WTC11 (cell line): ENCODE data around the gene STAP2. TPM values are rescaled to one million over a fixed set of nuclear protein-coding genes. Genes with fewer than 3 reads are reported as not detected.

Source experiments
- ATAC-seq: fragments of 200-7000 bp; cut with Tn5 transposase; 2 replicates; pipeline ENCODE4 v1.10.0; 2021; ENCODE audit warnings: mild to moderate bottlenecking, moderate library complexity
- CTCF ChIA-PET: fragments of 300-600 bp; sonication (Branson Sonifier 250); formaldehyde crosslinking; loops from one replicate; lab custom pipeline; 2021; ENCODE audit warnings: antibody characterized with exemption; lab: Charles Lee
- POLR2A ChIA-PET: fragments of 350-600 bp; sonication (Branson Sonifier 250); formaldehyde crosslinking; loops from one replicate; lab custom pipeline; 2021; ENCODE audit warnings: antibody characterized with exemption; lab: Charles Lee
- DNase-seq: peaks from one replicate; pipeline ENCODE4 v3.0.0; 2021; ENCODE audit warnings: low spot score
- H3K27ac Mint-ChIP-seq: 2 replicates; pipeline ENCODE4 v1.8.0; 2021; ENCODE audit warnings: mixed read lengths
- H3K27me3 Mint-ChIP-seq: 2 replicates; pipeline ENCODE4 v1.8.0; 2021; ENCODE audit warnings: low read depth, mild to moderate bottlenecking, moderate library complexity, mixed read lengths
- H3K36me3 Mint-ChIP-seq: 2 replicates; pipeline ENCODE4 v1.8.0; 2021; ENCODE audit warnings: mixed read lengths
- H3K4me1 Mint-ChIP-seq: 2 replicates; pipeline ENCODE4 v1.8.0; 2022; ENCODE audit warnings: mixed read lengths
- H3K4me3 Mint-ChIP-seq: 2 replicates; pipeline ENCODE4 v1.8.0; 2021; ENCODE audit warnings: mild to moderate bottlenecking, moderate library complexity, mixed read lengths
- H3K9me3 Mint-ChIP-seq: 2 replicates; pipeline ENCODE4 v1.8.0; 2021; ENCODE audit warnings: mixed read lengths
- ATF1 ChIP-seq: sonication (generic); formaldehyde crosslinking; IDR thresholded peaks from 2 replicates; pipeline ENCODE4 v1.8.1; 2023; ENCODE audit warnings: mild to moderate bottlenecking, moderate library complexity, missing genetic modification reagents
- CBFB ChIP-seq: sonication (generic); formaldehyde crosslinking; IDR thresholded peaks from 2 replicates; pipeline ENCODE4 v1.8.1; 2022; ENCODE audit warnings: mild to moderate bottlenecking, low read depth, missing genetic modification reagents
- ELF4 ChIP-seq: sonication (generic); formaldehyde crosslinking; IDR thresholded peaks from 2 replicates; pipeline ENCODE4 v1.8.1; 2022; ENCODE audit warnings: low read depth, mild to moderate bottlenecking, moderate library complexity, missing genetic modification reagents
- EMX1 ChIP-seq: fragments of 250-450 bp; sonication (Bioruptor Pico); IDR thresholded peaks from 2 replicates; pipeline ENCODE4 v1.8.0; 2021; ENCODE audit warnings: mild to moderate bottlenecking
- ETV6 ChIP-seq: sonication (generic); formaldehyde crosslinking; IDR thresholded peaks from 2 replicates; pipeline ENCODE4 v1.8.1; 2022; ENCODE audit warnings: mild to moderate bottlenecking, missing genetic modification reagents
- FOXP1 ChIP-seq: sonication (generic); formaldehyde crosslinking; IDR thresholded peaks from 2 replicates; pipeline ENCODE4 v1.8.0; 2022; ENCODE audit warnings: missing genetic modification reagents, mild to moderate bottlenecking, moderate library complexity, borderline replicate concordance
- JAZF1 ChIP-seq: fragments of 250-450 bp; sonication (Bioruptor Pico); IDR thresholded peaks from 2 replicates; pipeline ENCODE4 v1.9.0; 2021; ENCODE audit warnings: moderate library complexity, mild to moderate bottlenecking, inconsistent platforms
- NFATC4 ChIP-seq: fragments of 250-450 bp; sonication (Bioruptor Pico); IDR thresholded peaks from 2 replicates; pipeline ENCODE4 v1.9.0; 2021; ENCODE audit warnings: mild to moderate bottlenecking
- NFE2L1 ChIP-seq: sonication (generic); formaldehyde crosslinking; IDR thresholded peaks from 2 replicates; pipeline ENCODE4 v1.8.1; 2023; ENCODE audit warnings: missing genetic modification reagents
- OVOL2 ChIP-seq: fragments of 250-450 bp; sonication (Bioruptor Pico); IDR thresholded peaks from 2 replicates; pipeline ENCODE4 v1.9.0; 2021; ENCODE audit warnings: mild to moderate bottlenecking, borderline replicate concordance
- RELA ChIP-seq: sonication (generic); formaldehyde crosslinking; IDR thresholded peaks from 2 replicates; pipeline ENCODE4 v1.8.1; 2022; ENCODE audit warnings: missing genetic modification reagents, mild to moderate bottlenecking, borderline replicate concordance
- RORB ChIP-seq: fragments of 250-450 bp; sonication (Bioruptor Pico); IDR thresholded peaks from 2 replicates; pipeline ENCODE4 v1.9.0; 2021; ENCODE audit warnings: mild to moderate bottlenecking
- TEAD4 ChIP-seq: sonication (generic); formaldehyde crosslinking; IDR thresholded peaks from 2 replicates; pipeline ENCODE4 v1.8.0; 2022; ENCODE audit warnings: mild to moderate bottlenecking, missing genetic modification reagents
- ZNF138 ChIP-seq: sonication (generic); formaldehyde crosslinking; conservative IDR thresholded peaks from 2 replicates; pipeline ENCODE4 v1.8.1; 2022; ENCODE audit warnings: mild to moderate bottlenecking, moderate library complexity, missing genetic modification reagents
- ZNF232 ChIP-seq: sonication (generic); formaldehyde crosslinking; IDR thresholded peaks from 2 replicates; pipeline ENCODE4 v1.8.0; 2022; ENCODE audit warnings: mild to moderate bottlenecking, missing genetic modification reagents
- ZNF263 ChIP-seq: sonication (generic); formaldehyde crosslinking; IDR thresholded peaks from 2 replicates; pipeline ENCODE4 v1.8.1; 2022; ENCODE audit warnings: low read depth, mild to moderate bottlenecking, moderate library complexity, missing genetic modification reagents
- total RNA-seq: library from RNA; stranded (reverse); gene quantifications from 3 replicates; pipeline ENCODE4 v1.2.3, GENCODE V29; 2021
- TF ChIP-seq, protein P1 (sequence below): fragments of 250-450 bp; sonication (Bioruptor Pico); IDR thresholded peaks from 2 replicates; pipeline ENCODE4 v2.1.2; 2022; ENCODE audit warnings: mild to moderate bottlenecking, moderate library complexity
- TF ChIP-seq, protein P2 (sequence below): sonication (generic); formaldehyde crosslinking; IDR thresholded peaks from 2 replicates; pipeline ENCODE4 v1.8.1; 2023; ENCODE audit warnings: mild to moderate bottlenecking, missing genetic modification reagents, moderate library complexity
- TF ChIP-seq, protein P3 (sequence below): sonication (generic); formaldehyde crosslinking; conservative IDR thresholded peaks from 2 replicates; pipeline ENCODE4 v1.8.1; 2023; ENCODE audit warnings: mild to moderate bottlenecking, low read depth, missing genetic modification reagents, moderate library complexity
- TF ChIP-seq, protein P4 (sequence below): sonication (generic); formaldehyde crosslinking; conservative IDR thresholded peaks from 2 replicates; pipeline ENCODE4 v1.8.1; 2022; ENCODE audit warnings: mild to moderate bottlenecking, missing genetic modification reagents
- TF ChIP-seq, protein P5 (sequence below): fragments of 250-450 bp; sonication (Bioruptor Pico); IDR thresholded peaks from 2 replicates; pipeline ENCODE4 v1.9.0; 2021; ENCODE audit warnings: mild to moderate bottlenecking

Gene STAP2
- total RNA-seq, 1 experiment from 2014 or later, result 18.2 TPM

DNA sequence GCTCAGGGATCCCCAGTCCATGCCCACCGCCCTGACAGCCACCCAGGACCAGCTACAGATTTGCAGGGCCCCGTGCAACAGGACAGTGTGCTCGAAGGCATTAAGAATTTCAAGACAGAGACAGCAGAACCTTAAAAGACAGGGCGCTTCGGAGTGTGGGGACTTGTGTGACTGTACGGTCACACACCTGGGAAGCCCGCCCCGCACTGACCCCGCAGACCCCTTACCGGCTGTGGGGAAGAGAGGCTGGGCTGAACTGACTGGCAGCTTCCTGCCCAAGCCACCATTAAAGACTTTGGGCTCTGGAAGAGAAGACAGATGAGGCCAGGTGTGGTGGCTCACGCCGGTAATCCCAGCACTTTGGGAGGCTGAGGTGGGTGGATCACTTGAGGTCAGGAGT is 14.4 kb downstream of the STAP2 start (continued):
- TF ChIP-seq, protein P1, sequence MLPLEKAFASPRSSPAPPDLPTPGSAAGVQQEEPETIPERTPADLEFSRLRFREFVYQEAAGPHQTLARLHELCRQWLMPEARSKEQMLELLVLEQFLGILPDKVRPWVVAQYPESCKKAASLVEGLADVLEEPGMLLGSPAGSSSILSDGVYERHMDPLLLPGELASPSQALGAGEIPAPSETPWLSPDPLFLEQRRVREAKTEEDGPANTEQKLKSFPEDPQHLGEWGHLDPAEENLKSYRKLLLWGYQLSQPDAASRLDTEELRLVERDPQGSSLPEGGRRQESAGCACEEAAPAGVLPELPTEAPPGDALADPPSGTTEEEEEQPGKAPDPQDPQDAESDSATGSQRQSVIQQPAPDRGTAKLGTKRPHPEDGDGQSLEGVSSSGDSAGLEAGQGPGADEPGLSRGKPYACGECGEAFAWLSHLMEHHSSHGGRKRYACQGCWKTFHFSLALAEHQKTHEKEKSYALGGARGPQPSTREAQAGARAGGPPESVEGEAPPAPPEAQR (CRISPR knock-in tag), result no peak
- no peak for TF ChIP-seq RORB (CRISPR knock-in tag)
- TF ChIP-seq, all 79 proteins: peak for 0

DNA sequence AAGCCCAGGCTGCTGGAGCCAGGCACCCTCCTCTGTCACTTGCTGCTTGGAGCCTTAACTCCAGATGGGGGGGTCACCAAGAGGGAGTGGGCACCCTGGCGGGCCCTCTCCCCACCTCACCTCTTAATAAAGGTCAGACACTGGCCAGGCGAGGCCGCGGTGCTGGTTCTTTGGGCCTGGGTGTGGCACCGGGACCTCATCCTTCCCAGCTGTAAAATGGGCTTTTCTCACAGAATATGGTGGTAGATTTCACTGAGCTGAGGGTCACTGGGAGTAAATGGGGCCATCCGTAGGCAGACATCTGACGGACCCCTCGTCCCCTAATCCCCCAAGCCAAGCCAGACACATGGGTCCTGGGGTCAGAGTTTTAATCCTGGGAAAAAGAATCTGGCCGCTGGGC is 14.9 kb downstream of the STAP2 start:
- TF ChIP-seq NFATC4 (CRISPR knock-in tag) (no peak), ELF4 (CRISPR knock-in tag) (no peak), NFE2L1 (CRISPR knock-in tag) (no peak), FOXP1 (CRISPR knock-in tag) (no peak), TEAD4 (CRISPR knock-in tag) (no peak), EMX1 (CRISPR knock-in tag) (no peak), ETV6 (no peak), ZNF232 (CRISPR knock-in tag) (no peak), CBFB (no peak), RELA (no peak), RORB (CRISPR knock-in tag) (no peak), ATF1 (CRISPR knock-in tag) (no peak), JAZF1 (no peak), ZNF138 (CRISPR knock-in tag) (no peak)
- TF ChIP-seq, protein P2, sequence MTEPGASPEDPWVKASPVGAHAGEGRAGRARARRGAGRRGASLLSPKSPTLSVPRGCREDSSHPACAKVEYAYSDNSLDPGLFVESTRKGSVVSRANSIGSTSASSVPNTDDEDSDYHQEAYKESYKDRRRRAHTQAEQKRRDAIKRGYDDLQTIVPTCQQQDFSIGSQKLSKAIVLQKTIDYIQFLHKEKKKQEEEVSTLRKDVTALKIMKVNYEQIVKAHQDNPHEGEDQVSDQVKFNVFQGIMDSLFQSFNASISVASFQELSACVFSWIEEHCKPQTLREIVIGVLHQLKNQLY (CRISPR knock-in tag), result no peak
- TF ChIP-seq, protein P3, sequence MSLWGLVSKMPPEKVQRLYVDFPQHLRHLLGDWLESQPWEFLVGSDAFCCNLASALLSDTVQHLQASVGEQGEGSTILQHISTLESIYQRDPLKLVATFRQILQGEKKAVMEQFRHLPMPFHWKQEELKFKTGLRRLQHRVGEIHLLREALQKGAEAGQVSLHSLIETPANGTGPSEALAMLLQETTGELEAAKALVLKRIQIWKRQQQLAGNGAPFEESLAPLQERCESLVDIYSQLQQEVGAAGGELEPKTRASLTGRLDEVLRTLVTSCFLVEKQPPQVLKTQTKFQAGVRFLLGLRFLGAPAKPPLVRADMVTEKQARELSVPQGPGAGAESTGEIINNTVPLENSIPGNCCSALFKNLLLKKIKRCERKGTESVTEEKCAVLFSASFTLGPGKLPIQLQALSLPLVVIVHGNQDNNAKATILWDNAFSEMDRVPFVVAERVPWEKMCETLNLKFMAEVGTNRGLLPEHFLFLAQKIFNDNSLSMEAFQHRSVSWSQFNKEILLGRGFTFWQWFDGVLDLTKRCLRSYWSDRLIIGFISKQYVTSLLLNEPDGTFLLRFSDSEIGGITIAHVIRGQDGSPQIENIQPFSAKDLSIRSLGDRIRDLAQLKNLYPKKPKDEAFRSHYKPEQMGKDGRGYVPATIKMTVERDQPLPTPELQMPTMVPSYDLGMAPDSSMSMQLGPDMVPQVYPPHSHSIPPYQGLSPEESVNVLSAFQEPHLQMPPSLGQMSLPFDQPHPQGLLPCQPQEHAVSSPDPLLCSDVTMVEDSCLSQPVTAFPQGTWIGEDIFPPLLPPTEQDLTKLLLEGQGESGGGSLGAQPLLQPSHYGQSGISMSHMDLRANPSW (CRISPR knock-in tag), result no peak
- TF ChIP-seq, protein P4, sequence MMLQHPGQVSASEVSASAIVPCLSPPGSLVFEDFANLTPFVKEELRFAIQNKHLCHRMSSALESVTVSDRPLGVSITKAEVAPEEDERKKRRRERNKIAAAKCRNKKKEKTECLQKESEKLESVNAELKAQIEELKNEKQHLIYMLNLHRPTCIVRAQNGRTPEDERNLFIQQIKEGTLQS (CRISPR knock-in tag), result no peak
- TF ChIP-seq, protein P5, sequence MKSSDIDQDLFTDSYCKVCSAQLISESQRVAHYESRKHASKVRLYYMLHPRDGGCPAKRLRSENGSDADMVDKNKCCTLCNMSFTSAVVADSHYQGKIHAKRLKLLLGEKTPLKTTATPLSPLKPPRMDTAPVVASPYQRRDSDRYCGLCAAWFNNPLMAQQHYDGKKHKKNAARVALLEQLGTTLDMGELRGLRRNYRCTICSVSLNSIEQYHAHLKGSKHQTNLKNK, result no peak
- TF ChIP-seq, all 79 proteins: peak for 0
- Mint-ChIP-seq H3K27me3 (peaks cover 3% of the 10 kb centered on the region), H3K27ac (no peak overlapping the region), H3K4me1 (peaks cover 10% of the 10 kb centered on the region), H3K36me3 (peaks cover 29% of the 10 kb centered on the region), H3K4me3 (no peak overlapping the region), H3K9me3 (peaks cover 23% of the 10 kb centered on the region)
- CTCF ChIA-PET, result interaction anchor here (1.2 to 5.8 kb wide), 4 partner anchors 19 to 77 kb away, joined by 4 to 35 read pairs (median 12); partner anchors contain the start of gene YJU2
- no peak for ATAC-seq
- POLR2A ChIA-PET, result no interaction called here
- DNase-seq, result no peak

DNA sequence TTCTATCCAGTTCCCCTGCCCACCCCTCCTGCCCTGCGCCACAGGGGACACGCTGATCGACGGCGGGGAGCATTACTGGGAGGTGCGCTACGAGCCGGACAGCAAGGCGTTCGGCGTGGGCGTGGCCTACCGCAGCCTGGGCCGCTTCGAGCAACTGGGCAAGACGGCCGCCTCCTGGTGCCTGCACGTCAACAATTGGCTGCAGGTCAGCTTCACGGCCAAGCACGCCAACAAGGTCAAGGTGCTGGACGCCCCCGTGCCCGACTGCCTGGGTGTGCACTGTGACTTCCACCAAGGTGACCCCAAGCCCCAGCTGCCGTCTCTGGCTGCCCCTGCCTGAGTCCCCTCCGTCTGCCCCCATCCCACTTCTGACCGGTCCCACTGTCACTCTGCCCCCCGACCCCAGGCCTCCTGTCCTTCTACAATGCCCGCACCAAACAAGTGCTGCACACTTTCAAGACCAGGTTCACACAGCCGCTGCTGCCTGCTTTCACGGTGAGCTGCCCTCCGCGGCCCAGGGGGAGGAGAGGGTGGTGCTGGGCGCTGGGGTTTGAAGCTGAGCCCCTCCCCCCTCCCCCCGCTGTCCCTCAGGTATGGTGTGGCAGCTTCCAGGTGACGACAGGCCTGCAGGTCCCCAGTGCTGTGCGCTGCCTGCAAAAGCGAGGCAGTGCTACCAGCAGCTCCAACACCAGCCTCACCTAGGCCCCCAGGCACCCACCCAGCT is 15.5 kb downstream of the STAP2 start:
- Mint-ChIP-seq H3K36me3 (peaks cover 35% of the 10 kb centered on the region), H3K9me3 (peaks cover 29% of the 10 kb centered on the region), H3K27ac (no peak overlapping the region), H3K4me3 (no peak overlapping the region), H3K27me3 (peaks cover 3% of the 10 kb centered on the region), H3K4me1 (peaks cover 10% of the 10 kb centered on the region)
- ChIA-PET CTCF (interaction anchor here (1.4 to 5.8 kb wide), 5 partner anchors 30 to 90 kb away, joined by 3 to 35 read pairs (median 5); partner anchors contain the start of gene YJU2), POLR2A (no interaction called here)
- no peak for ATAC-seq
- TF ChIP-seq ZNF138 (CRISPR knock-in tag) (no peak), OVOL2 (CRISPR knock-in tag) (no peak), ZNF263 (CRISPR knock-in tag) (no peak)
- TF ChIP-seq, protein P4 (CRISPR knock-in tag), result no peak
- no peak for DNase-seq
